Sciatic nerve (tissue), 2 donors: Measurements from ENCODE around the gene TOLLIP. TPM values are rescaled to one million over a fixed set of nuclear protein-coding genes. Genes with fewer than 3 reads are reported as not detected.
"Not testable (repeated sequence)": the region's sequence is repeated elsewhere in the genome, so short reads cannot be mapped to it uniquely, and the experiment has no call there.

ENCODE experiments used
- ATAC-seq: fragments of 200-7000 bp; cut with Tn5 transposase; one replicate; pipeline ENCODE4 v1.9.1; 2020; ENCODE audit warnings: mild to moderate bottlenecking, moderate library complexity
- DNase-seq: peaks from one replicate; pipeline ENCODE4 v3.0.0-alpha.2; 2020; ENCODE audit warnings: low spot score
- intact Hi-C: fragments of 100-400 bp; cut with DNase I; formaldehyde crosslinking; loops from one replicate; pipeline ENCODE4 v1.14.2; 2022
- total RNA-seq: library from RNA; stranded (reverse); fragmentation: NEBNext Ultra II Directional; extraction: Animal tissue kit (Norgen Biotek cat#: 25700); gene quantifications from one replicate; pipeline ENCODE4 v1.2.1, GENCODE V29; 2021
- donor health status: DM: no; HTN: no; CAD: no.
- donor health status: DM: no; HTN: no; CAD: no.

Gene TOLLIP
- total RNA-seq, 1 donor from 2014 or later, result 60.5 TPM

DNA sequence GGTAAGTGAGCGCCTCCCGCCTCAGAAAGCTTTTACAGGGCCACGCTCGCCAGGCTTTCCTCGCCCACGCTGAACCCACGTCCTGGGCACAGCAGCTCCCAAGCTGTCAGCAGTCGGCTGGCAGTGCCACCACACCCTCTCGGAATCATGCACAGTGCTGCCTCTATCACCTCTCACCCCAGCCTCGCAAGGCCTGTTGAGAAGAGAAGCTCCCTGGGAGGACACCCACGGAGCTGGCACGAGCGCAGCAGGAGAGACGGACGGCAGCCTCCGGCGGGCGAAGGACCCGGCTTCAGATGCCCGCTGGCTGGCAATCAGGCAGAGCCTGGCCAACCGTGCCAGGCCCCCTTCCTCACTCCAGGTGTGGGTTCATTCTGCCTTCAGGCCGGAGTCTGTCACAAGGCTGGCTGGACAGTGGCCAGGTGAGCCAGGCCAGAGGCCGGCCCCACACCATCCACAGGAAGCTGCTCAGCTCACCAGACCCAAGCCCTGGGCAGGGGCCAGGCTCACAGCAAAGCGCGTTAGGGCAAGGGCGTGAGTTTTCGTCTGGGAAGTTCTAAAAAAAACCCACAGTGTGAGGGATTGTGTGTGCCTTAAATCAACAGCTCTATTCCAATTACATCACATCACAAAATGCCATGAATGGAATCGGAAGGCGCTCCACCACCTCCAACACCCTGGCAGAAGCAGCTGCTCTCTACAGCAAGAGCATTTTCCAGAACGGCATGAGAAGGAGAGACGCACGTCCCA lies 33.2 kb downstream of the TOLLIP start:
- intact Hi-C loops, result no loop called here
- DNase-seq (no peak), ATAC-seq (peak; percentile 39)

DNA sequence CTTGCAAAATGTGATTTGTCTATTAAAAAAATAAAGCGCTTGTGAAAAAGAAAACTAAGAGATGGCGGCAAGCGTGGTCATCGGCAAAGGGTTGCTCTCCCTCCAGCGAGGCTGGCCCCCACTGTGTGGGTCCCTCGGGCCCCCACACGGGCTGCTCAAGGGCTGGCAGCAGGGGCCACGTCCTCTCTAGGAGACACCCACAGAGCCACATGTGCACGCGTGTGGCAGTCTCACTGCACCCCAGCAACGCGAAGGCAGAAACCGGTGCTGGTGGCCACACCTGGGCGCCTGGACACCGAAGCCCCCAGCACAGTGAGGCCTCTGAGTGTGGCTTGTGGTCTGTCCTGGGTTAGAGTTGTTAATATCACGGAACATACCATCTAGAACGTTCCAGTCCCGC lies 34.4 kb downstream of the TOLLIP start:
- DNase-seq (no peak), ATAC-seq (no peak)
- intact Hi-C loops, result no loop called here

DNA sequence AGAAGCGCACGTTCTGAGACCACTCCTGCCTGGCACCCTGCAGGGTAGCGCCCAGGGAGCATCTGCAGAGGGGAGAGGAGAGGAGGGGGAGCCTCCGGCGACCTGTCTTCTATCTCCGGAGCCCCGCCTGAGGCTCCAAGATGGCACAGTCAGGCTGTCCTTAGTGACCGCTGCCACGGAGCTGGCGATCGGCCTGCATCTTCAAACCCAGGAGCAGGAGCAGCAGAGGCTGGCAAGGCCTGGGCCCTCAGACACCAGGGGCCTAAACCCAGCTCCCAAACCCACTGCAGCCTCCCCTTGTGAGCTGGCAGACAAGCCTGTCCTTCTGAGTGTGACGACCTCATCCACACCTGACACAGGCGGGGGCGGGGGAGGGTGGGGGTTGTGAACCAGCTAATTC lies 34.9 kb downstream of the TOLLIP start:
- DNase-seq (no peak), ATAC-seq (no peak)
- intact Hi-C loops, result no loop called here

GRCh38 chr11:1272531-1272930 lies 36.9 kb downstream of the TOLLIP start:
- no peak for DNase-seq
- no peak for ATAC-seq
- intact Hi-C loops, result no loop called here

DNA sequence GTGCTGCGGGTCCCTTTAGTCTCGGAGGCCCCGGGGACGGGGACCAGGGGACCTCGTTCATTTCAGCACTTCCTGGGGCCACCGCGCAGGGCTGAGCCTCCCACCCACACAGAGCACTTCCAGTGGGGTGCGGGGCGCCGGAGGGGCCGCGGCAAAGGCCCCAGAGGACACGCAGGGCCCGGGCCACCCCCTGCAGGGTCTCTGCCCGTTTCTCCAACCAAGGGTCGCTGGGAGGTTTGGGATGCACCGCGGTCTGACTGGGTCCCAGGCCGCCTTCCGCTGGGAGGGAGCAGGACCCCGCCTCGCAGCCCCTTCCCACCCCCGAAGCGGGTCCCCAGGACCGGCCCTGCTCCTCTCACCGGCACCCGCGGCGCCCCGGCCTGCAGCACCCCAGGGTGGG lies 37.5 kb downstream of the TOLLIP start:
- ATAC-seq (no peak), DNase-seq (no peak)
- intact Hi-C loops, result no loop called here

DNA sequence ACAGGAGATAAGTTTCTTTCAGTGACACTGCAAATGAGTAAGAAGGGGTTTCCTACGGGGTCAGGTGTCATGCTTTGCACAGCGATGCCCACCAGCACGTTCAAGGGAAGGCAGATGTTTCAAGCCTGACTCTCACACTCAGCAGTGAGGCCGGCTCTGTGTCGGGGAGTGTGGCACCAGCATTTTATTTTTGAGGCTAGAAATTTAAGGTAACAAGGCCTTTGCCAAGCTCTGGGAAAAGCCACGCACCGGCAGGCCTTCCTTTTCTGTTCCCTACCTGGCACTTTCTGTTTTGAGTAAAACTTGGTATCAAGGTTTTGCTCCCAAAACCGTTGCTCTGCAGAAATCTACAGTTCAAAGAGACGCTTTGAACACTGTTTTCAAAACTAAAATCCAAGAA lies 38.0 kb downstream of the TOLLIP start:
- ATAC-seq, result no peak
- intact Hi-C loops, result no loop called here
- DNase-seq, result no peak

DNA sequence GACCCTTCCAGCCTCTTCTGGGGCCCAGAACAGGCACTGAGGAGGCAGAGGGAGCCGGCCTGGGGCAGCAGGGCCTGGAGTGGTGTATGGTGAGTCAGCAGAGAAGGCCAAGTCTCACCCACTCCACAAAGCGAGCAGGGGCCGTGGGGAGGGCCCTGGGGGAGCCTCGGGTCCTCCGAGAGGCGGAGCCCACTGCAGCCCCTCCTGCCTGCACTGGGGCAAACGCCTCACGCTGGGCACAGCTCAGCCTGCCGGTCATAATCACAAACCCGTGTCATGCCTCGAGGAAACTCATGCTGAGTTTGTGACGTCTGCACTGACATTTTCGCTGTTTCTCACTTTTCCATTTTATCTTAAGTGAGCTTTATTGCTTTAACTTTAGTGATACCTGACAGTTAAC lies 38.4 kb downstream of the TOLLIP start:
- intact Hi-C loops, result no loop called here
- ATAC-seq, result peak; percentile 58
- no peak for DNase-seq

DNA sequence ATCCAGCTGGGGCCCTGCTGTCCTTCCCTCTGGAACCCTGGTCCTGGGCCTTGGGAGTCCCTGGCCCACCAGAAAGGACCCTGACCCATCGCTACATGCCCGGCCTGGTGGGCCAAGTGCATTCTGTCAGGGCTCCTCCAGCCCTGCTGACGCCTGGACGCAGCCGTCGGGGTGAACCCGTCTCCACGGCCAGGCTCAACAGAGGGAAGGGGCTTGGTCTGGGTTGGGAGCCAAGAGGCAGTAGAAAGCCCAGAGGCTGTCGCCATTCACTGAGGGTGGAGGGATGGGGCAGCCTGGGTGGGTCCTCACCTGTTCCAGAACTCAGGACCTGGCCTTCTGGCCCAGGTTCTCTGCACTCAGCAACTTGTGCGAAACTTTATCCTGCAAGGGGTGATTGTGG lies 39.0 kb downstream of the TOLLIP start:
- intact Hi-C loops, result no loop called here
- ATAC-seq (no peak), DNase-seq (no peak)

DNA sequence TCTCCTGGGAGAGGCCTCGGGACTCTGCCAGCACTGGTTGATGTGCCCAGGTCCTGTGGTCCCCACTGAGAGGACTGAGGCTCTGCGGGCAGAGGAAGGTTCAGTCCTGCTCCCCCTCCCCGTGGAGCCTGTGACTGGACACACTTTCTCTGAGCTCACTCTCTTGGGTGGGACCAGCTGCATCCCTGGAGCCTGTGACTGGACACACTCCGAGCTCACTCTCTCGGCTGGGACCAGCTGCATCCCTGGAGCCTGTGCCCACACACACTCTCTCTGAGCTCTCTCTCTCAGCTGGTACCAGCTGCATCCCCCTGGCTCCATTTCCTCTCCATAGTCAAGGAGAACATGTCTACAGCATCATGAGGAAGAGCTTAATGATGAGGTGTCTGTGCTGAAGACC lies 39.5 kb downstream of the TOLLIP start:
- no peak for ATAC-seq
- DNase-seq, result no peak
- intact Hi-C loops, result no loop called here

- DNase-seq (no peak), ATAC-seq (no peak)
- intact Hi-C loops, result no loop called here
Observed at GRCh38 chr11:1267441-1268100, 41.9 kb downstream of the TOLLIP start.

- ATAC-seq, DNase-seq, intact Hi-C loops: not testable (repeated sequence)
Observed at GRCh38 chr11:1266976-1267375, 42.5 kb downstream of the TOLLIP start.

DNA sequence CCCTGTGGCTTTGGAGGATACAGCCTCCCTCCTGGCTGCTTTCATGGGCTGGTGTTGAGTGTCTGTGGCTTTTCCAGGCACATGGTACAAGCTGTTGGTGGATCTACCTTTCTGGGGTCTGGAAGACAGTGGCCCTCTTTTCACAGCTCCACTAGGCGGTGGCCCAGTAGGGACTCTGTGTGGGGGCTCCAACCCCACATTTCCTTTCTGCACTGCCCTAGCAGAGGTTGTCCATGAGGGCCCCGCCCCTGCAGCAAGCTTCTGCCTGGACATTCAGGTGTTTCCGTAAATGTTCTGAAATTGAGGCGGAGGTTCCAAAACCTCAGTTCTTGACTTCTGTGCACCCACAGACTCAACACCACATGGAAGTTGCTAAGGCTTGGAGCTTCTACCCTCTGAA lies 44.0 kb downstream of the TOLLIP start:
- ATAC-seq, intact Hi-C loops, DNase-seq: not testable (repeated sequence)

- intact Hi-C loops, DNase-seq: not testable (repeated sequence)
- ATAC-seq, result peak; percentile 35
Observed at GRCh38 chr11:1264444-1264843, 45.0 kb downstream of the TOLLIP start.

- intact Hi-C loops, result no loop called here
- ATAC-seq, result no peak
- DNase-seq, result no peak
Observed at GRCh38 chr11:1263010-1263409, 46.4 kb downstream of the TOLLIP start.

DNA sequence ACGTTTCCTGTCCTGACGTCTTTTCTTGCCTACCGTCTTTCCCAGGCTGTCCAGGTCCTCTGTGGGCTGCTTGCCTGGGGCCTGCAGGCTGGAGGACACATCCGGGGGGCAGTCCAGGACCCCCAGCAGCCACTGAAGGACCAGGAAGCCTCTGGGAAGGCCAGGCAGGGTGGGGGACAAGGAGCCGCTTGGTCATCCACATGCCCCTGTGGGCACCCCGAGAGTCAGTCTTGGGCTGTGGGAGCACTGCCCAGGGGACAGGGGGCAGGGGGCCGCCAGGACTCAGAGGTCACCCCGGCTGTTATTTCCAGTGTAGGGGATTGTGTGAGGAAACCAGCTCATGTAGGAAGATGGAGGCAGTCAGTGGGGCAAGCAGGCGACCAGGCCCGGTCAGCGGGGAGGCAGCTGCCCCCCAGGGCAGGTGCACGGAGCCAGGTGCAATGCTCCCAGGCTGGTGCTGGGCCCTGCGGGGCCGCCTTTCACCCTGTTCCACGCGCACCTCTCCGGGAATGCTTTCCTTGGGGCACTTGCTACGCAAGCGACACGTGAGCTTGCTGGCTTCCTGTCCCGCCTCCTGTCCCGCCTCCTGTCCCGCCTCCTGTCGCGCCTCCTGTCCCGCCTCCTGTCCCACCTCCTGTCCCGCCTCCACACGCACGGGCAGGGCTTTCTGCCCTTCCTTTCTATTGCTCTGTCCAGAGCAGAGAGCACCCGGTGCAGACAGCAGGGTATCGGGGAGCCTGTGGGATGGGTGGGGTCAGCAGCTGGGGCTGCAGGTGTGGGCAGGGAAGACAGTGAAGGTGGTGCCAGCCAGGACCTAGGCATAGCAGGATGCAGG lies 47.0 kb downstream of the TOLLIP start:
- peak; percentile 97 for ATAC-seq
- intact Hi-C loops, result no loop called here
- DNase-seq, result peak; percentile 94

DNA sequence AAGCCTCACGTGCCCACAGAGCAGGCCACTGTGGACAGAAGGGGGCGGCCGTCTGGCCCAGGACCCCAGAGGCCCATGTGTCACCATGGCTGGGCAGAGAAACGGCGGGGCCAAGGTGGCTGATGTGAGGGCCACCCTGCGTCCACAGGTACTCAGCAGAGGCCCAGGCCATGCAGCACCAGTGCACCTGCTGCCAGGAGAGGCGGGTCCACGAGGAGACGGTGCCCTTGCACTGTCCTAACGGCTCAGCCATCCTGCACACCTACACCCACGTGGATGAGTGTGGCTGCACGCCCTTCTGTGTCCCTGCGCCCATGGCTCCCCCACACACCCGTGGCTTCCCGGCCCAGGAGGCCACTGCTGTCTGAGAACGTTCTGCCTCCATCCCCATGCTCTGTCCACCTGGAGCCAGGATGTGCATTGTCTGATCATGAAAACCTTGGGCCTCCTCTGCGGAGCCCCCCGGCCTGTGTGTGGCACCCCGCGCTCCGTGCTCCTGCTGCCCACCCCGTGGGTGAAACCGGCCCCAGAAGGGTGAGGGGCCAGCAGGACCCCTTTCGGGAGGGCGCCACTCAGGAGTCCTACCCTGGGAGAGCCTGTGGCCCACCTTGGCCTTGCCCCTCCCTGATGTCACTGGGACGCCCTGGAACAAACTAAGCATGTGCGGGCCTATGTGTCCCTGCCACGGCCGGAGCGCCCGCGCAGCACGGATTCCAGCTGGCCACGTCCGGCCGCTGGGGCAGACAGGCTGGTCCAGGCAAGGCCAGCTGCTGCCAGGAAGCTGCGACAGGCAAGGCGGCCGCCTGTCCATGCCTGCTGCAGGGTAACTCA lies 48.0 kb downstream of the TOLLIP start:
- ATAC-seq (no peak), DNase-seq (no peak)
- intact Hi-C loops, result no loop called here

DNA sequence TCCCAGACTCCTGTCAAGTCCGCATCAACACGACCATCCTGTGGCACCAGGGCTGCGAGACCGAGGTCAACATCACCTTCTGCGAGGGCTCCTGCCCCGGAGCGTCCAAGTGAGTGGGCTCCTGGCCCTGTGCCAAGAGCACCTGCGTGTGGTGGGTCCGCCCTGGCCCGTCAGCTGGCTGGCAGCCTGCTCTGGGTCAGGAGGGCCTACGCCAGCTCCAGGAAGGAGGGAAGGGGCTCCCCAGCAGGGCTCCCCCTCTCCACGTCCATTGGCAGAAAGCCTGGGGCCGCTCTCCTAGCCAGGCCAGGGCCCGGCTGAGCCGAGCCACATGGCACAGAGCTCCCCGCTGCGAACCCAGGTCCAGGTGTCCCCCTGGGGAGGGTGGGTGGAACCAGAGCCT lies 48.8 kb downstream of the TOLLIP start:
- ATAC-seq (no peak), DNase-seq (no peak)
- intact Hi-C loops, result no loop called here

- intact Hi-C loops, result no loop called here
- no peak for ATAC-seq
Observed at GRCh38 chr11:1260023-1260501, 49.4 kb downstream of the TOLLIP start.

DNA sequence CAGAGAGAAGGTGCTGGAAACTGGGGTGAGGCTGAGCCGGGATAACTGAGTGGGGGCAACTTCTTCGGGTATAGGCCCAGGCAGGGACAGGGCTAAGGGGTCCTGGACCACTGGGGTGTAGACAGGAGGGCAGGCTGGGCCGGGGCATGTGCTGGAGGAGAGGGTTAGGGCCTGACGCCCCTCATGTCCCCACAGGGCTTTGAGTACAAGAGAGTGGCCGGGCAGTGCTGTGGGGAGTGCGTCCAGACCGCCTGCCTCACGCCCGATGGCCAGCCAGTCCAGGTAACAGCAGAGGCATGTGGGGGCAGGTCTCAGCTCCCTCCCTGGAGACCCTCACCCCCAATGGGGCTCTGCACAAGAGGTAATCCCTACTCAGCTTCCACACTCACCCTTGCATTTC lies 49.9 kb downstream of the TOLLIP start:
- intact Hi-C loops, result no loop called here
- no peak for DNase-seq
- ATAC-seq, result no peak

More at GRCh38 chr11:1260023-1260501, 49.4 kb downstream of the TOLLIP start:
- DNase-seq, result no peak
